T-cell (primary cell): ENCODE results near the gene SMIM5. TPM values are rescaled to one million over a fixed set of nuclear protein-coding genes. Genes with fewer than 3 reads are reported as not detected.
A peak's percentile ranks its signal among the peaks of the same experiment; 100 is the strongest.

Experiments
- ATAC-seq, 4 experiments: fragments of 200-7000 bp in 3 of 4; fragments of 150-1000 bp in 1 of 4; cut with Tn5 transposase; replicated peaks in 1 of 4; 1 replicate in 3 of 4; 2 replicates in 1 of 4; pipeline ENCODE4 v1.10.0; 2021; ENCODE audit warnings: moderate library complexity in 3 of 4, mild to moderate bottlenecking in 2 of 4, moderate number of reproducible peaks in 1 of 4
- CTCF ChIA-PET, 2 donors: fragments of 300-600 bp; sonication (Branson Sonifier 250); formaldehyde crosslinking; loops; one replicate each; lab custom pipeline; 2022; ENCODE audit warnings: antibody characterized with exemption in 2 of 2; lab: Charles Lee
- POLR2A ChIA-PET, 2 donors: fragments of 300-600 bp; sonication (Branson Sonifier 250); formaldehyde crosslinking; loops; one replicate each; lab custom pipeline; 2022; ENCODE audit warnings: antibody characterized with exemption in 2 of 2; lab: Charles Lee
- DNase-seq, 35 experiments: peaks; one replicate each; pipeline versions ENCODE4 v3.0.0 to v3.0.0-alpha.2; 2013 to 2023
- H3K27ac ChIP-seq: one replicate; pipeline ENCODE4 v1.5.1; 2013; ENCODE audit warnings: low read length
- H3K27me3 ChIP-seq, 2 experiments: replicated peaks in 1 of 2; 1 replicate in 1 of 2; 2 replicates in 1 of 2; pipeline versions ENCODE4 v1.6.1 to v1.7.0; 2013; ENCODE audit warnings: low read length in 1 of 2, mixed read lengths in 1 of 2; ENCODE audit not compliant: control insufficient read depth in 2 of 2, insufficient read depth in 2 of 2; ENCODE audit errors: extremely low read depth in 1 of 2
- H3K36me3 ChIP-seq, 2 donors: 1 replicate in 1 of 2; 2 replicates in 1 of 2; pipeline versions ENCODE4 v1.6.1 to v1.7.0; 2013; ENCODE audit warnings: low read length in 1 of 2; ENCODE audit not compliant: control insufficient read depth in 2 of 2, insufficient read depth in 1 of 2; ENCODE audit errors: extremely low read depth in 1 of 2
- H3K4me1 ChIP-seq, 2 experiments: 1 replicate in 1 of 2; 2 replicates in 1 of 2; pipeline versions ENCODE4 v1.6.1 to v1.7.0; 2013; ENCODE audit warnings: low read length in 2 of 2, mixed read lengths in 1 of 2; ENCODE audit not compliant: insufficient read depth in 2 of 2, control insufficient read depth in 1 of 2; ENCODE audit errors: extremely low read depth in 1 of 2
- H3K4me3 ChIP-seq, 2 donors: 1 replicate in 1 of 2; 2 replicates in 1 of 2; pipeline versions ENCODE4 v1.5.1 to v1.7.0; 2013; ENCODE audit warnings: mild to moderate bottlenecking in 2 of 2, low read length in 1 of 2, moderate library complexity in 1 of 2; ENCODE audit not compliant: control insufficient read depth in 1 of 2; ENCODE audit errors: extremely low read depth in 1 of 2
- H3K9me3 ChIP-seq: 2 replicates; pipeline ENCODE4 v1.7.0; 2013
- H3K27ac Mint-ChIP-seq, 2 donors: one replicate each; pipeline ENCODE4 v1.8.0; 2020 to 2021; ENCODE audit warnings: mild to moderate bottlenecking in 2 of 2, mixed read lengths in 2 of 2
- H3K27me3 Mint-ChIP-seq, 2 donors: one replicate each; pipeline ENCODE4 v1.8.0; 2021 to 2022; ENCODE audit warnings: mixed read lengths in 2 of 2
- H3K36me3 Mint-ChIP-seq: one replicate; pipeline ENCODE4 v1.8.0; 2021; ENCODE audit warnings: mixed read lengths
- H3K4me1 Mint-ChIP-seq, 3 donors: one replicate each; pipeline ENCODE4 v1.8.0; 2020 to 2022; ENCODE audit warnings: mixed read lengths in 3 of 3, mild to moderate bottlenecking in 1 of 3
- H3K4me3 Mint-ChIP-seq, 3 donors: one replicate each; pipeline ENCODE4 v1.8.0; 2020 to 2022; ENCODE audit warnings: mild to moderate bottlenecking in 3 of 3, mixed read lengths in 3 of 3, moderate library complexity in 3 of 3
- H3K9me3 Mint-ChIP-seq, 3 donors: one replicate each; pipeline ENCODE4 v1.8.0; 2020 to 2022; ENCODE audit warnings: mixed read lengths in 3 of 3
- WGBS: methylation state at CpG from one replicate; pipeline ENCODE4 v1.1.5; 2013; ENCODE audit warnings: missing lambda C conversion rate; ENCODE audit not compliant: insufficient coverage; 5-methylcytosine and 5-hydroxymethylcytosine counted together
- total RNA-seq, 35 experiments: library from RNA in 6 of 35; stranded (reverse) in 6 of 35; fragments of 120-200 nt in 1 of 35; gene quantifications; one replicate each; pipeline versions ENCODE4 v1.2.1 to v1.2.4 and lab custom pipeline; 2013 to 2026

Gene SMIM5
- total RNA-seq, 5 donors from 2014 or later (not counting 1 experiment from before 2014, with no cell fraction given) = 0.35 to 2.2 (median 0.82) TPM

- H3K4me3 Mint-ChIP-seq = peak overlapping the region in 1 of 3 donors; percentile 49
- no peak overlapping the region for H3K27ac ChIP-seq
- H3K27ac Mint-ChIP-seq = no peak overlapping the region
- CTCF ChIA-PET = interaction anchor here (0.6 to 1.3 kb wide), 2 partner anchors 9 to 268 kb away, joined by 4 to 7 read pairs; no protein-coding TSS in a partner anchor
- DNase-seq (peak in 2 of 35 experiments; percentile 12 to 19), ATAC-seq (no peak)
- no peaks in the 10 kb centered on the region for H3K36me3 Mint-ChIP-seq
- H3K4me3 ChIP-seq = peak overlapping the region in 1 of 2 donors; percentile 56
- H3K27me3 Mint-ChIP-seq = peaks cover 0 to 2% of the 10 kb centered on the region in 2 donors
- H3K4me1 Mint-ChIP-seq = peaks cover 5 to 11% (median 5%) of the 10 kb centered on the region in 3 donors
- 88% methylated on average over 22 of the region's 29 CpGs for WGBS
- peaks cover 0 to 3% of the 10 kb centered on the region in 2 donors for H3K36me3 ChIP-seq
- peaks cover 0 to 13% of the 10 kb centered on the region in 2 experiments for H3K27me3 ChIP-seq
- no peaks in the 10 kb centered on the region for H3K9me3 ChIP-seq
- peaks cover 3 to 30% of the 10 kb centered on the region in 2 experiments for H3K4me1 ChIP-seq
- H3K9me3 Mint-ChIP-seq = no peaks in the 10 kb centered on the region
- POLR2A ChIA-PET = no interaction called here
Observed at GRCh38 chr17:75589919-75590303, 43.3 kb upstream of the SMIM5 start.

- peaks cover 0 to 13% of the 10 kb centered on the region in 2 experiments for H3K27me3 ChIP-seq
- no peak for ATAC-seq
- 83% methylated on average over 7 of the region's 8 CpGs for whole genome bisulfite sequencing
- Mint-ChIP-seq H3K4me3 (peak overlapping the region in 1 of 3 donors; percentile 49), H3K27me3 (peaks cover 0 to 2% of the 10 kb centered on the region in 2 donors), H3K9me3 (no peaks in the 10 kb centered on the region), H3K4me1 (peaks cover 5 to 11% (median 5%) of the 10 kb centered on the region in 3 donors), H3K36me3 (no peaks in the 10 kb centered on the region), H3K27ac (no peak overlapping the region)
- DNase-seq = peak in 1 of 35 experiments; percentile 20
- ChIA-PET POLR2A (no interaction called here), CTCF (interaction anchor here (0.6 to 1.3 kb wide), 2 partner anchors 9 to 268 kb away, joined by 4 to 7 read pairs; no protein-coding TSS in a partner anchor)
- peaks cover 3 to 30% of the 10 kb centered on the region in 2 experiments for H3K4me1 ChIP-seq
- H3K36me3 ChIP-seq = peaks cover 0 to 3% of the 10 kb centered on the region in 2 donors
- no peaks in the 10 kb centered on the region for H3K9me3 ChIP-seq
- no peak overlapping the region for H3K4me3 ChIP-seq
- H3K27ac ChIP-seq = no peak overlapping the region
Observed at GRCh38 chr17:75590314-75590761, 42.9 kb upstream of the SMIM5 start.

DNA sequence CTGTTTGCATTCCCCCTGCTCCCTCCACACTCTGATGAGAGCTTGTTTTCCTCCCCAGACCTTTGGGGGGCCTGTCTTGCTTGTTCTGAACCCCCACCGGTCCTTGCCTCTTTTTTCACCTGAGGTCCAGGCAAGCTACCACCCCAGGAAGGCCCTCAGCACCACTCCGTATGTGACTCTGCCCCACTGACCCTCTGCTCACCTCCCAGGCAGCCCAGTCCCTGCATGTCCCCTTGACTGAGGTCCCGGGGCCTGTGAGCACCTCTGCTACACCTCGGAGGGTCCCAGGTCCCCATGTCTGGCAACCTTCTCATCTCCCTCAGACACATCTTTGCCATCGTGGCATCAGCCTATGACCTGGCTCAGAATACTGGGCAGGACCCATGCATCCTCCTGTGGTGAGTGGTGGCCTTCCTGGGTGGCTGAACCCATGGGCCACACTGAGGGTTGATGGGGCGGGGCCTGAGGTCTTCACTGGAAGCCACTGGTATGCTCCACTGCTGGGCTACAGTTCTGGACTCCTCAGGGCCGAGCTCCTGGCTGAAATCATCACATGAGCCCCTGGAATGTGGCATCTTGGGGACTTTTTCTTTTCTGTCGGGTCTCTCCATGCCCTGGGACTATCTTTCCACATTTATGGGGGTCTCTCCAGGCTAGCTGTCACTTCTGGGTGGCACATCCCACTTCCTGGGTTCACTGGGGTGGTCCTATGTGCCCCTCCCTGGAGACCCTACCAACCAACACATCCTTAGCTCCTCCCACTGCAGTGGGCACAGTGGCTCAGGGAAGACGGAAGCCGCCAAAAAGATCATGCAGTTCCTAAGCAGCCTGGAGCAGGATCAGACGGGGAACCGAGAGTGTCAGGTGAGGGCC, 42.1 kb upstream of the SMIM5 start:
- peaks cover 0 to 13% of the 10 kb centered on the region in 2 experiments for H3K27me3 ChIP-seq
- H3K9me3 Mint-ChIP-seq = no peaks in the 10 kb centered on the region
- no peak overlapping the region for H3K4me3 ChIP-seq
- no peaks in the 10 kb centered on the region for H3K36me3 Mint-ChIP-seq
- H3K27ac Mint-ChIP-seq = peak overlapping the region; percentile 57 to 64
- ATAC-seq (no peak), DNase-seq (no peak)
- H3K27me3 Mint-ChIP-seq = peaks cover 0 to 2% of the 10 kb centered on the region in 2 donors
- no peaks in the 10 kb centered on the region for H3K9me3 ChIP-seq
- no peak overlapping the region for H3K27ac ChIP-seq
- peak overlapping the region in 2 of 3 donors; percentile 5 to 47 for H3K4me3 Mint-ChIP-seq
- H3K4me1 ChIP-seq = peaks cover 3 to 30% of the 10 kb centered on the region in 2 experiments
- H3K36me3 ChIP-seq = peaks cover 0 to 3% of the 10 kb centered on the region in 2 donors
- 97% methylated on average over 11 of the region's 12 CpGs for WGBS
- CTCF ChIA-PET = interaction anchor here in 1 of 2 donors (1.3 kb wide), 1 partner anchor 10 kb away, joined by 4 read pairs; no protein-coding TSS in a partner anchor
- H3K4me1 Mint-ChIP-seq = peaks cover 5 to 9% (median 5%) of the 10 kb centered on the region in 3 donors
- POLR2A ChIA-PET = interaction anchor here in 1 of 2 donors (0.6 kb wide), 1 partner anchor 291 kb away, joined by 3 read pairs; no protein-coding TSS in a partner anchor

DNA sequence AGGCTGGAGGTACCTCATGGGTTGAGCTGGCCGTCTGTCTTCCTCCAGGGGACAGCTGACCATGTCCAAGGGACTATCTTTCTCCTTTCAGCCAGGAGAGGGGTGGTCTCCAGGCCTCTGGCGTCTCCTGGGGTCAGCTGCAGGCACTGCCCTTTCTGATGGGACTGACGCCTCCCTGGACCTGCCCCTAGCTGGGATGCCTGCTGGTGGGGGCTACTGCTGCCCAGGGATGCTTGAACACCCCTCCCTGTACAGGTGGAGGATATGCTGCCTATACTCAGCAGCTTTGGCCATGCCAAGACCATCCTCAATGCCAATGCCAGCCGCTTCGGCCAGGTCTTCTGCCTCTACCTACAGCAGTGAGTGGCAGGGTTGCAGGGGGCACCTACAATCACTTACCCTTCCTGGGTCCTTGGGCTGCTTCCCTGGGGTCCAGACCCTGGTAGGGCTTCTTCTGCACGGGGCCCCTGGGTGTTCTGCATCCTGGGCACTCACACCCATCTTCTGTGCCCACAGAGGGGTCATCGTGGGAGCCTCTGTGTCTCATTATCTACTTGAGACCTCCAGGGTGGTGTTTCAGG, 41.4 kb upstream of the SMIM5 start:
- DNase-seq = no peak
- H3K36me3 ChIP-seq = peaks cover 0 to 3% of the 10 kb centered on the region in 2 donors
- no peaks in the 10 kb centered on the region for H3K27me3 Mint-ChIP-seq
- peaks cover 0 to 13% of the 10 kb centered on the region in 2 experiments for H3K27me3 ChIP-seq
- peaks cover 3 to 30% of the 10 kb centered on the region in 2 experiments for H3K4me1 ChIP-seq
- ChIA-PET POLR2A (no interaction called here), CTCF (no interaction called here)
- H3K36me3 Mint-ChIP-seq = no peaks in the 10 kb centered on the region
- no peak overlapping the region for H3K27ac ChIP-seq
- no peak overlapping the region for H3K4me3 ChIP-seq
- no peak for ATAC-seq
- no peak overlapping the region for H3K4me3 Mint-ChIP-seq
- H3K4me1 Mint-ChIP-seq = peaks cover 5 to 8% (median 5%) of the 10 kb centered on the region in 3 donors
- WGBS = 76% methylated on average over 5 of the region's 7 CpGs
- no peaks in the 10 kb centered on the region for H3K9me3 Mint-ChIP-seq
- no peak overlapping the region for H3K27ac Mint-ChIP-seq
- no peaks in the 10 kb centered on the region for H3K9me3 ChIP-seq

- Mint-ChIP-seq H3K27ac (no peak overlapping the region), H3K27me3 (no peaks in the 10 kb centered on the region), H3K4me1 (peaks cover 3 to 8% (median 5%) of the 10 kb centered on the region in 3 donors), H3K36me3 (no peaks in the 10 kb centered on the region), H3K9me3 (no peaks in the 10 kb centered on the region), H3K4me3 (no peak overlapping the region)
- no peak overlapping the region for H3K27ac ChIP-seq
- CTCF ChIA-PET = no interaction called here
- peaks cover 0 to 3% of the 10 kb centered on the region in 2 donors for H3K36me3 ChIP-seq
- peaks cover 0 to 11% of the 10 kb centered on the region in 2 experiments for H3K27me3 ChIP-seq
- H3K4me3 ChIP-seq = no peak overlapping the region
- DNase-seq = no peak
- ATAC-seq = no peak
- H3K9me3 ChIP-seq = no peaks in the 10 kb centered on the region
- peaks cover 3 to 28% of the 10 kb centered on the region in 2 experiments for H3K4me1 ChIP-seq
- WGBS = 81% methylated on average over 8 of the region's 17 CpGs
- POLR2A ChIA-PET = no interaction called here
Observed at GRCh38 chr17:75592348-75593020, 40.8 kb upstream of the SMIM5 start.
